Measurements from ENCODE around the gene SLC12A1. TPM values are rescaled to one million over a fixed set of nuclear protein-coding genes. Genes with fewer than 3 reads are reported as not detected.

SLC12A1 gene
- polyA plus RNA-seq, 1 of the 3 experiments (the other 2 are of a cell fraction) = not detected

DNA sequence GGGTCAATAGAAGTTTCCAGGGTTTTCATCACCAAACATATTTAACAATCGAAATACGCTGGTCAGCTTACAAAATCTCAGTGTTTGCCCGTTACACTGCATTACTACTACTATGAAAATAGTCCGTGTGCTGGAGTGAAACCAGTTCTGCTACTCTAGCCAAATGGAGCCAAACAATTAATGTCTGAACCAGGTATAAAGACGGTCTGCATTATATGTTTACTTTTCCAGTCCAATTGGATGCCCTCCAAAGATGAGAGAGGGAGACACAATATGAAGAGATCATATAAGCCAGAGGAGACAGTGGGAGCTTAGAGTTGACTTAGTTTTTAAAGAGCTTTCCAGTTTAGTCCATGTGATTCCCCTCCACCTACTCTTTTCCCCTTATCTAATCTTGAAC lies 118.8 kb downstream of the SLC12A1 start:
- Histone ChIP-seq H3K4me2 (no peak overlapping the region), H4K20me1 (ENCODE audit: insufficient read depth) (no peaks in the 10 kb centered on the region), H3F3A (replicated peaks; ENCODE audit: insufficient read depth) (peaks cover 4% of the 10 kb centered on the region), H2AFZ (ENCODE audit: low read depth) (no peak overlapping the region), H3K9ac (no peak overlapping the region), H3K9me2 (no peaks in the 10 kb centered on the region), H3K4me1 (ENCODE audit: control insufficient read depth in 1 of 2, insufficient read depth in 2 of 2, low read depth in 1 of 2, low read length in 1 of 2) (no peaks in the 10 kb centered on the region; a peak in 1 of 4 replicates), H3K27ac (ENCODE audit: low read depth in 2 of 2, low read length in 1 of 2) (no peak overlapping the region), H3K4me3 (ENCODE audit: low read depth in 2 of 2, low read length in 1 of 2) (no peak overlapping the region), H3K27me3 (ENCODE audit: insufficient read depth) (no peaks in the 10 kb centered on the region), H3K9me3 (no peaks in the 10 kb centered on the region), H3K36me3 (replicated peaks in 1 of 2; ENCODE audit: control insufficient read depth in 1 of 2, insufficient read depth in 2 of 2, low read length in 1 of 2) (no peaks in the 10 kb centered on the region), H3K79me2 (ENCODE audit: insufficient read depth) (peaks cover 10% of the 10 kb centered on the region)
- DNase-seq = no peak
- 75% methylated on average over 5 of the region's 5 CpGs for WGBS (ENCODE audit: low lambda C conversion rate)
- POLR2A ChIA-PET = no interaction called here
- TF ChIP-seq POLR2AphosphoS5 (IDR thresholded peaks at IDR 0.05; ENCODE audit: low read depth, low read length) (no peak), TAF1 (IDR thresholded peaks at IDR 0.05; ENCODE audit: borderline replicate concordance, low read depth, low read length) (no peak), RAD21 (IDR thresholded peaks at IDR 0.05; ENCODE audit: low read length) (no peak), RCOR1 (IDR thresholded peaks at IDR 0.05; ENCODE audit: low read length) (no peak), TCF12 (IDR thresholded peaks at IDR 0.05) (no peak), NRF1 (IDR thresholded peaks at IDR 0.05; ENCODE audit: low read depth, low read length) (no peak), MXI1 (IDR thresholded peaks at IDR 0.05; ENCODE audit: low read depth, low read length) (no peak), GATA2 (CRISPR knock-in tag; IDR thresholded peaks at IDR 0.05) (no peak), JUND (IDR thresholded peaks at IDR 0.05) (no peak)
- TF ChIP-seq, protein P1, sequence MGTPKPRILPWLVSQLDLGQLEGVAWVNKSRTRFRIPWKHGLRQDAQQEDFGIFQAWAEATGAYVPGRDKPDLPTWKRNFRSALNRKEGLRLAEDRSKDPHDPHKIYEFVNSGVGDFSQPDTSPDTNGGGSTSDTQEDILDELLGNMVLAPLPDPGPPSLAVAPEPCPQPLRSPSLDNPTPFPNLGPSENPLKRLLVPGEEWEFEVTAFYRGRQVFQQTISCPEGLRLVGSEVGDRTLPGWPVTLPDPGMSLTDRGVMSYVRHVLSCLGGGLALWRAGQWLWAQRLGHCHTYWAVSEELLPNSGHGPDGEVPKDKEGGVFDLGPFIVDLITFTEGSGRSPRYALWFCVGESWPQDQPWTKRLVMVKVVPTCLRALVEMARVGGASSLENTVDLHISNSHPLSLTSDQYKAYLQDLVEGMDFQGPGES (IDR thresholded peaks at IDR 0.05; ENCODE audit: low read depth, low read length) = no peak
- TF ChIP-seq, protein P2, sequence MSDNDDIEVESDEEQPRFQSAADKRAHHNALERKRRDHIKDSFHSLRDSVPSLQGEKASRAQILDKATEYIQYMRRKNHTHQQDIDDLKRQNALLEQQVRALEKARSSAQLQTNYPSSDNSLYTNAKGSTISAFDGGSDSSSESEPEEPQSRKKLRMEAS (IDR thresholded peaks at IDR 0.05; ENCODE audit: low read depth) = no peak
- TF ChIP-seq, protein P3, sequence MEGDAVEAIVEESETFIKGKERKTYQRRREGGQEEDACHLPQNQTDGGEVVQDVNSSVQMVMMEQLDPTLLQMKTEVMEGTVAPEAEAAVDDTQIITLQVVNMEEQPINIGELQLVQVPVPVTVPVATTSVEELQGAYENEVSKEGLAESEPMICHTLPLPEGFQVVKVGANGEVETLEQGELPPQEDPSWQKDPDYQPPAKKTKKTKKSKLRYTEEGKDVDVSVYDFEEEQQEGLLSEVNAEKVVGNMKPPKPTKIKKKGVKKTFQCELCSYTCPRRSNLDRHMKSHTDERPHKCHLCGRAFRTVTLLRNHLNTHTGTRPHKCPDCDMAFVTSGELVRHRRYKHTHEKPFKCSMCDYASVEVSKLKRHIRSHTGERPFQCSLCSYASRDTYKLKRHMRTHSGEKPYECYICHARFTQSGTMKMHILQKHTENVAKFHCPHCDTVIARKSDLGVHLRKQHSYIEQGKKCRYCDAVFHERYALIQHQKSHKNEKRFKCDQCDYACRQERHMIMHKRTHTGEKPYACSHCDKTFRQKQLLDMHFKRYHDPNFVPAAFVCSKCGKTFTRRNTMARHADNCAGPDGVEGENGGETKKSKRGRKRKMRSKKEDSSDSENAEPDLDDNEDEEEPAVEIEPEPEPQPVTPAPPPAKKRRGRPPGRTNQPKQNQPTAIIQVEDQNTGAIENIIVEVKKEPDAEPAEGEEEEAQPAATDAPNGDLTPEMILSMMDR (IDR thresholded peaks at IDR 0.05) = no peak
- TF ChIP-seq, protein P4, sequence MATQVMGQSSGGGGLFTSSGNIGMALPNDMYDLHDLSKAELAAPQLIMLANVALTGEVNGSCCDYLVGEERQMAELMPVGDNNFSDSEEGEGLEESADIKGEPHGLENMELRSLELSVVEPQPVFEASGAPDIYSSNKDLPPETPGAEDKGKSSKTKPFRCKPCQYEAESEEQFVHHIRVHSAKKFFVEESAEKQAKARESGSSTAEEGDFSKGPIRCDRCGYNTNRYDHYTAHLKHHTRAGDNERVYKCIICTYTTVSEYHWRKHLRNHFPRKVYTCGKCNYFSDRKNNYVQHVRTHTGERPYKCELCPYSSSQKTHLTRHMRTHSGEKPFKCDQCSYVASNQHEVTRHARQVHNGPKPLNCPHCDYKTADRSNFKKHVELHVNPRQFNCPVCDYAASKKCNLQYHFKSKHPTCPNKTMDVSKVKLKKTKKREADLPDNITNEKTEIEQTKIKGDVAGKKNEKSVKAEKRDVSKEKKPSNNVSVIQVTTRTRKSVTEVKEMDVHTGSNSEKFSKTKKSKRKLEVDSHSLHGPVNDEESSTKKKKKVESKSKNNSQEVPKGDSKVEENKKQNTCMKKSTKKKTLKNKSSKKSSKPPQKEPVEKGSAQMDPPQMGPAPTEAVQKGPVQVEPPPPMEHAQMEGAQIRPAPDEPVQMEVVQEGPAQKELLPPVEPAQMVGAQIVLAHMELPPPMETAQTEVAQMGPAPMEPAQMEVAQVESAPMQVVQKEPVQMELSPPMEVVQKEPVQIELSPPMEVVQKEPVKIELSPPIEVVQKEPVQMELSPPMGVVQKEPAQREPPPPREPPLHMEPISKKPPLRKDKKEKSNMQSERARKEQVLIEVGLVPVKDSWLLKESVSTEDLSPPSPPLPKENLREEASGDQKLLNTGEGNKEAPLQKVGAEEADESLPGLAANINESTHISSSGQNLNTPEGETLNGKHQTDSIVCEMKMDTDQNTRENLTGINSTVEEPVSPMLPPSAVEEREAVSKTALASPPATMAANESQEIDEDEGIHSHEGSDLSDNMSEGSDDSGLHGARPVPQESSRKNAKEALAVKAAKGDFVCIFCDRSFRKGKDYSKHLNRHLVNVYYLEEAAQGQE (IDR thresholded peaks at IDR 0.05; ENCODE audit: low read depth, low read length) = no peak
- CTCF ChIA-PET = interaction anchor here (1.0 kb wide), 1 partner anchor 39 kb away, joined by 3 read pairs; no protein-coding TSS in a partner anchor
